B cell (primary cell): ENCODE measurements around the gene FMN1. TPM values are rescaled to one million over a fixed set of nuclear protein-coding genes. Genes with fewer than 3 reads are reported as not detected.

Experiments
- ATAC-seq: fragments of 200-7000 bp; cut with Tn5 transposase; one replicate; pipeline ENCODE4 v1.10.0; 2021; ENCODE audit warnings: low read depth, mild to moderate bottlenecking, moderate number of reproducible peaks, moderate library complexity
- CTCF ChIA-PET: fragments of 350-600 bp; sonication (Branson Sonifier 250); formaldehyde crosslinking; loops from one replicate; lab custom pipeline; 2021; ENCODE audit warnings: antibody characterized with exemption, inconsistent platforms; lab: Charles Lee
- POLR2A ChIA-PET: fragments of 350-600 bp; sonication (Branson Sonifier 250); formaldehyde crosslinking; loops from one replicate; lab custom pipeline; 2021; ENCODE audit warnings: antibody characterized with exemption; lab: Charles Lee
- DNase-seq: peaks from one replicate; pipeline ENCODE4 v3.0.0; 2013
- H2AFZ ChIP-seq: 2 replicates; pipeline ENCODE4 v1.6.1; 2012; ENCODE audit warnings: mild to moderate bottlenecking, low read depth, low read length; ENCODE audit not compliant: insufficient read depth, poor library complexity, severe bottlenecking
- H3K27ac ChIP-seq, 2 donors: 1 replicate in 1 of 2; 2 replicates in 1 of 2; pipeline ENCODE4 v1.5.1; 2012 to 2013; ENCODE audit warnings: low read length in 2 of 2, mild to moderate bottlenecking in 2 of 2, moderate library complexity in 1 of 2
- H3K27me3 ChIP-seq, 4 experiments: fragments of 200-600 bp in 1 of 4; sonication (generic) in 1 of 4; replicated peaks in 1 of 4; 1 replicate in 2 of 4; 2 replicates in 2 of 4; pipeline versions ENCODE4 v1.6.1 to v1.7.0; 2013 to 2016; ENCODE audit warnings: low read length in 3 of 4, mild to moderate bottlenecking in 2 of 4, mixed read lengths in 1 of 4, moderate library complexity in 1 of 4; ENCODE audit not compliant: insufficient read depth in 4 of 4, control insufficient read depth in 3 of 4; ENCODE audit errors: control extremely low read depth in 1 of 4
- H3K36me3 ChIP-seq, 2 experiments: replicated peaks in 1 of 2; 1 replicate in 1 of 2; 2 replicates in 1 of 2; pipeline versions ENCODE4 v1.6.1 to v1.7.1; 2013; ENCODE audit warnings: low read length in 1 of 2; ENCODE audit not compliant: insufficient read depth in 2 of 2, control insufficient read depth in 1 of 2; ENCODE audit errors: control extremely low read depth in 1 of 2, extremely low read depth in 1 of 2
- H3K4me1 ChIP-seq, 2 donors: fragments of 200-600 bp in 1 of 2; sonication (generic) in 1 of 2; 1 replicate in 1 of 2; 2 replicates in 1 of 2; pipeline versions ENCODE4 v1.5.1 to v1.6.1; 2013 to 2017; ENCODE audit warnings: low read length in 2 of 2; ENCODE audit not compliant: control insufficient read depth in 2 of 2, insufficient read depth in 2 of 2
- H3K4me2 ChIP-seq: replicated peaks from 2 replicates; pipeline ENCODE3; 2012; ENCODE audit warnings: mild to moderate bottlenecking, low read depth, low read length; ENCODE audit not compliant: poor library complexity, severe bottlenecking
- H3K4me3 ChIP-seq, 5 experiments: fragments of 200-600 bp in 1 of 5; sonication (generic) in 1 of 5; 1 replicate in 3 of 5; 2 replicates in 2 of 5; pipeline versions ENCODE4 v1.5.1 to v1.7.0; 2011 to 2016; ENCODE audit warnings: low read length in 4 of 5, mild to moderate bottlenecking in 4 of 5, low read depth in 2 of 5, control low read depth in 1 of 5, moderate library complexity in 1 of 5; ENCODE audit not compliant: insufficient read depth in 1 of 5; ENCODE audit errors: control extremely low read depth in 1 of 5, extremely low read depth in 1 of 5
- H3K79me2 ChIP-seq: fragments of 200-600 bp; sonication (generic); one replicate; pipeline ENCODE4 v1.6.0; 2016; ENCODE audit warnings: low read length; ENCODE audit not compliant: control insufficient read depth, insufficient read depth
- H3K9ac ChIP-seq: fragments of 200-600 bp; sonication (generic); 2 replicates; pipeline ENCODE4 v1.6.1; 2017; ENCODE audit warnings: mild to moderate bottlenecking, low read length, moderate library complexity
- H3K9me3 ChIP-seq, 3 donors: one replicate each; pipeline versions ENCODE4 v1.6.1 to v1.7.1; 2013; ENCODE audit warnings: low read length in 2 of 3; ENCODE audit not compliant: control insufficient read depth in 2 of 3, insufficient read depth in 1 of 3; ENCODE audit errors: control extremely low read depth in 1 of 3
- H4K20me1 ChIP-seq: 2 replicates; pipeline ENCODE4 v1.6.0; 2012; ENCODE audit warnings: mild to moderate bottlenecking, low read length; ENCODE audit not compliant: insufficient read depth, control insufficient read depth, poor library complexity, severe bottlenecking
- H3K27ac Mint-ChIP-seq: one replicate; pipeline ENCODE4 v1.8.0; 2021; ENCODE audit warnings: mixed read lengths
- H3K27me3 Mint-ChIP-seq: one replicate; pipeline ENCODE4 v1.8.0; 2021; ENCODE audit warnings: mixed read lengths
- H3K4me1 Mint-ChIP-seq: one replicate; pipeline ENCODE4 v1.8.0; 2021; ENCODE audit warnings: mixed read lengths
- H3K4me3 Mint-ChIP-seq: one replicate; pipeline ENCODE4 v1.8.0; 2021; ENCODE audit warnings: mixed read lengths
- H3K9me3 Mint-ChIP-seq: one replicate; pipeline ENCODE4 v1.8.0; 2022; ENCODE audit warnings: mixed read lengths; ENCODE audit not compliant: insufficient read depth
- CTCF ChIP-seq: fragments of 200-600 bp; IDR thresholded peaks from one replicate; pipeline ENCODE4 v1.8.0; 2022; ENCODE audit warnings: antibody characterized with exemption, mild to moderate bottlenecking
- EZH2 ChIP-seq: IDR thresholded peaks from 2 replicates; pipeline ENCODE4 v1.6.1; 2012; ENCODE audit warnings: borderline replicate concordance, low read depth, mild to moderate bottlenecking, moderate library complexity, low read length; ENCODE audit not compliant: insufficient read depth, poor library complexity, severe bottlenecking
- WGBS: methylation state at CpG from one replicate; pipeline ENCODE4 v1.1.5; 2013; ENCODE audit warnings: missing lambda C conversion rate; ENCODE audit not compliant: insufficient coverage; 5-methylcytosine and 5-hydroxymethylcytosine counted together
- intact Hi-C: fragments of 100-400 bp; cut with micrococcal nuclease; formaldehyde crosslinking; loops from one replicate; pipeline ENCODE4 v1.10.0; 2022
- polyA plus RNA-seq: library from polyadenylated mRNA; depleted of rRNA; stranded (reverse); fragments of >200 nt; gene quantifications from 2 replicates; pipeline ENCODE4 v1.2.3, GENCODE V29; 2012
- total RNA-seq, 2 donors: library from RNA; stranded (reverse); fragments of 120-200 nt in 1 of 2; gene quantifications; 1 replicate in 1 of 2; 2 replicates in 1 of 2; pipeline versions ENCODE4 v1.2.3 to v1.2.4, GENCODE V29; 2013 to 2022

Gene FMN1
- total and polyA plus RNA-seq, 2 donors (not counting 1 experiment from before 2014, with no cell fraction given) = 0.21 to 0.96 TPM

GRCh38 chr15:32765236-32765635, 429.3 kb downstream of the FMN1 start:
- no peak overlapping the region for H3K4me3 ChIP-seq
- H3K9me3 ChIP-seq = no peaks in the 10 kb centered on the region
- H3K4me1 Mint-ChIP-seq = no peaks in the 10 kb centered on the region
- H3K36me3 ChIP-seq = no peaks in the 10 kb centered on the region
- intact Hi-C loops = no loop called here
- POLR2A ChIA-PET = no interaction called here
- H3K27ac Mint-ChIP-seq = no peak overlapping the region
- no peak overlapping the region for H3K27ac ChIP-seq
- no peak overlapping the region for H2AFZ ChIP-seq
- H3K79me2 ChIP-seq = no peaks in the 10 kb centered on the region
- no peak overlapping the region for H3K4me2 ChIP-seq
- H3K4me3 Mint-ChIP-seq = no peak overlapping the region
- H3K27me3 Mint-ChIP-seq = peaks cover 22% of the 10 kb centered on the region
- peaks cover 0 to 10% (median 2%) of the 10 kb centered on the region in 4 experiments for H3K27me3 ChIP-seq
- no peak for ATAC-seq
- no peaks in the 10 kb centered on the region for H3K4me1 ChIP-seq
- TF ChIP-seq CTCF = no peak
- TF ChIP-seq EZH2 = no peak
- DNase-seq = no peak
- 30% methylated on average over 3 of the region's 4 CpGs for WGBS
- no peaks in the 10 kb centered on the region for H4K20me1 ChIP-seq
- H3K9ac ChIP-seq = no peak overlapping the region
- CTCF ChIA-PET = no interaction called here
- no peaks in the 10 kb centered on the region for H3K9me3 Mint-ChIP-seq

DNA sequence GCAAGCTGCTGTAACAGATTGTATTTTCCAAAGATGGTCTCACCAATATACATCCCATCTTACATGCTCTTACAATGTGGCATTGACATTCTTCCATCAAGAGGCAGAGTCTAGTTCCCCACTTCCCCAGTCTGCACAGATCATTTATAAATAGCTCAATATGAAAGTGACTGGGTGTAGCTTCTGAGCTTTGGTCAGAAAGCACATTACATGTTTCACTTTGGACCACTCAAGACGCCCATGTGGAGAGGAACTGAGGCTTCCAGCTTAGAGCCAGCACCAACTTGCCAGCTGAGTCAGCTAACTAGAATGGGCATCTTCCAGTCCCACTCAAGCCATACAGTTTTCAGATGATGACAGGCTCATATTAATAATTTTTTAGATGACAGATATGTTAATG, 431.2 kb downstream of the FMN1 start:
- Histone ChIP-seq H3K4me2 (no peak overlapping the region), H3K4me1 (no peaks in the 10 kb centered on the region), H3K27me3 (peaks cover 0 to 10% (median 2%) of the 10 kb centered on the region in 4 experiments), H3K9ac (no peak overlapping the region), H3K4me3 (no peak overlapping the region), H3K9me3 (no peaks in the 10 kb centered on the region), H4K20me1 (no peaks in the 10 kb centered on the region), H2AFZ (no peak overlapping the region), H3K36me3 (no peaks in the 10 kb centered on the region), H3K27ac (no peak overlapping the region), H3K79me2 (no peaks in the 10 kb centered on the region)
- CTCF ChIA-PET = no interaction called here
- Mint-ChIP-seq H3K4me3 (no peak overlapping the region), H3K4me1 (no peaks in the 10 kb centered on the region), H3K9me3 (no peaks in the 10 kb centered on the region), H3K27me3 (peaks cover 29% of the 10 kb centered on the region), H3K27ac (no peak overlapping the region)
- POLR2A ChIA-PET = no interaction called here
- WGBS = 38% methylated on average over 1 of the region's 1 CpG
- no peak for TF ChIP-seq CTCF
- TF ChIP-seq EZH2 = no peak
- DNase-seq (no peak), ATAC-seq (no peak)
- intact Hi-C loops = no loop called here
